WTC11 (cell line): Measurements from ENCODE around the gene GLIPR1L2. TPM values are rescaled to one million over a fixed set of nuclear protein-coding genes. Genes with fewer than 3 reads are reported as not detected.

ENCODE experiments used
- ATAC-seq: fragments of 200-7000 bp; cut with Tn5 transposase; 2 replicates; pipeline ENCODE4 v1.10.0; 2021; ENCODE audit warnings: mild to moderate bottlenecking, moderate library complexity
- CTCF ChIA-PET: fragments of 300-600 bp; sonication (Branson Sonifier 250); formaldehyde crosslinking; loops from one replicate; lab custom pipeline; 2021; ENCODE audit warnings: antibody characterized with exemption; lab: Charles Lee
- POLR2A ChIA-PET: fragments of 350-600 bp; sonication (Branson Sonifier 250); formaldehyde crosslinking; loops from one replicate; lab custom pipeline; 2021; ENCODE audit warnings: antibody characterized with exemption; lab: Charles Lee
- DNase-seq: peaks from one replicate; pipeline ENCODE4 v3.0.0; 2021; ENCODE audit warnings: low spot score
- H3K27ac Mint-ChIP-seq: 2 replicates; pipeline ENCODE4 v1.8.0; 2021; ENCODE audit warnings: mixed read lengths
- H3K27me3 Mint-ChIP-seq: 2 replicates; pipeline ENCODE4 v1.8.0; 2021; ENCODE audit warnings: low read depth, mild to moderate bottlenecking, moderate library complexity, mixed read lengths
- H3K36me3 Mint-ChIP-seq: 2 replicates; pipeline ENCODE4 v1.8.0; 2021; ENCODE audit warnings: mixed read lengths
- H3K4me1 Mint-ChIP-seq: 2 replicates; pipeline ENCODE4 v1.8.0; 2022; ENCODE audit warnings: mixed read lengths
- H3K4me3 Mint-ChIP-seq: 2 replicates; pipeline ENCODE4 v1.8.0; 2021; ENCODE audit warnings: mild to moderate bottlenecking, moderate library complexity, mixed read lengths
- H3K9me3 Mint-ChIP-seq: 2 replicates; pipeline ENCODE4 v1.8.0; 2021; ENCODE audit warnings: mixed read lengths
- AFF4 ChIP-seq: sonication (generic); formaldehyde crosslinking; IDR thresholded peaks from 2 replicates; pipeline ENCODE4 v1.8.1; 2023; ENCODE audit warnings: mild to moderate bottlenecking, missing genetic modification reagents, borderline replicate concordance
- CTCF ChIP-seq: fragments of 200-600 bp; IDR thresholded peaks from 2 replicates; pipeline ENCODE4 v1.8.0; 2022; ENCODE audit warnings: antibody characterized with exemption
- ELF4 ChIP-seq: sonication (generic); formaldehyde crosslinking; IDR thresholded peaks from 2 replicates; pipeline ENCODE4 v1.8.1; 2022; ENCODE audit warnings: low read depth, mild to moderate bottlenecking, moderate library complexity, missing genetic modification reagents
- FOXK1 ChIP-seq: sonication (generic); formaldehyde crosslinking; IDR thresholded peaks from 2 replicates; pipeline ENCODE4 v1.8.0; 2022; ENCODE audit warnings: mild to moderate bottlenecking, moderate library complexity, missing genetic modification reagents
- IRF2 ChIP-seq: sonication (generic); formaldehyde crosslinking; IDR thresholded peaks from 2 replicates; pipeline ENCODE4 v1.8.0; 2022; ENCODE audit warnings: low read depth, missing genetic modification reagents, borderline replicate concordance
- JAZF1 ChIP-seq: fragments of 250-450 bp; sonication (Bioruptor Pico); IDR thresholded peaks from 2 replicates; pipeline ENCODE4 v1.9.0; 2021; ENCODE audit warnings: moderate library complexity, mild to moderate bottlenecking, inconsistent platforms
- JUN ChIP-seq: sonication (generic); formaldehyde crosslinking; IDR thresholded peaks from 2 replicates; pipeline ENCODE4 v1.8.0; 2023; ENCODE audit warnings: mild to moderate bottlenecking, missing genetic modification reagents
- NFE2L1 ChIP-seq: sonication (generic); formaldehyde crosslinking; IDR thresholded peaks from 2 replicates; pipeline ENCODE4 v1.8.1; 2023; ENCODE audit warnings: missing genetic modification reagents
- NR2C2 ChIP-seq: sonication (generic); formaldehyde crosslinking; IDR thresholded peaks from 2 replicates; pipeline ENCODE4 v1.8.0; 2022; ENCODE audit warnings: mild to moderate bottlenecking, missing genetic modification reagents
- SMAD3 ChIP-seq: sonication (generic); formaldehyde crosslinking; IDR thresholded peaks from 2 replicates; pipeline ENCODE4 v1.8.0; 2022; ENCODE audit warnings: missing genetic modification reagents, mild to moderate bottlenecking, borderline replicate concordance
- STAT6 ChIP-seq: sonication (generic); formaldehyde crosslinking; conservative IDR thresholded peaks from 2 replicates; pipeline ENCODE4 v1.8.1; 2023; ENCODE audit warnings: mild to moderate bottlenecking, low read depth, missing genetic modification reagents, moderate library complexity
- TEAD1 ChIP-seq: sonication (generic); formaldehyde crosslinking; IDR thresholded peaks from 2 replicates; pipeline ENCODE4 v1.8.0; 2022; ENCODE audit warnings: mild to moderate bottlenecking, missing genetic modification reagents
- ZNF121 ChIP-seq: sonication (generic); formaldehyde crosslinking; IDR thresholded peaks from 2 replicates; pipeline ENCODE4 v1.8.0; 2023; ENCODE audit warnings: missing genetic modification reagents
- ZNF416 ChIP-seq: fragments of 250-450 bp; sonication (Bioruptor Pico); IDR thresholded peaks from 2 replicates; pipeline ENCODE4 v1.9.0; 2021; ENCODE audit warnings: mild to moderate bottlenecking, inconsistent platforms
- ZSCAN18 ChIP-seq: fragments of 250-450 bp; sonication (Bioruptor Pico); IDR thresholded peaks from 2 replicates; pipeline ENCODE4 v2.1.2; 2022; ENCODE audit warnings: mild to moderate bottlenecking, moderate library complexity
- total RNA-seq: library from RNA; stranded (reverse); gene quantifications from 3 replicates; pipeline ENCODE4 v1.2.3, GENCODE V29; 2021
- TF ChIP-seq, protein P1 (sequence below): sonication (generic); formaldehyde crosslinking; IDR thresholded peaks from 2 replicates; pipeline ENCODE4 v1.8.0; 2022; ENCODE audit warnings: mild to moderate bottlenecking, missing genetic modification reagents

GLIPR1L2 gene
- total RNA-seq, 1 experiment from 2014 or later: not detected

DNA sequence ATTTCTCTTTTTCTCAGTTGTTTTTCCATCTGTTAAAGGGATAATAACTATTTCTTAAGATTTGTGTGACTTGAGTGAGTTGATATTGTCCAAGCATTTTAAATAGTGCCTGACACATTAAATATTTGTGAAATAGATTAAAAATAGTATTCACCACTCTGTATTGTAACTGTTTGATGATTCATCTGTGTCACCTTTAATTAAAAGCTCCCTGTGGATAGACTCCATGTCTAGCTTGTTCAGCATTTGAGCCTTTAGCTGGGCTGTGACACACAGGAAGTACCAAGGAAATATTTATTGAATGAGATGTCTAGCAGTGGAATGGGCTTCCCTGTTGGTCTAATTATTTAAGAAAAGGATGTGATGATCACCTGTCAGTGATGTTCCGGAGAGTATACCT lies 1.8 kb upstream of the GLIPR1L2 start:
- H3K27me3 Mint-ChIP-seq: no peaks in the 10 kb centered on the region
- peaks cover 6% of the 10 kb centered on the region; the same call in 1 of the 2 replicates for H3K9me3 Mint-ChIP-seq
- peaks cover 20% of the 10 kb centered on the region for H3K4me1 Mint-ChIP-seq
- peaks cover 8% of the 10 kb centered on the region; the same call in 1 of the 2 replicates for H3K36me3 Mint-ChIP-seq
- no peak overlapping the region for H3K4me3 Mint-ChIP-seq
- no peak overlapping the region for H3K27ac Mint-ChIP-seq
- ATAC-seq: no peak
- no peak for DNase-seq
- no peak for TF ChIP-seq ZSCAN18 (CRISPR knock-in tag)
- CTCF ChIA-PET: no interaction called here
- POLR2A ChIA-PET: no interaction called here

DNA sequence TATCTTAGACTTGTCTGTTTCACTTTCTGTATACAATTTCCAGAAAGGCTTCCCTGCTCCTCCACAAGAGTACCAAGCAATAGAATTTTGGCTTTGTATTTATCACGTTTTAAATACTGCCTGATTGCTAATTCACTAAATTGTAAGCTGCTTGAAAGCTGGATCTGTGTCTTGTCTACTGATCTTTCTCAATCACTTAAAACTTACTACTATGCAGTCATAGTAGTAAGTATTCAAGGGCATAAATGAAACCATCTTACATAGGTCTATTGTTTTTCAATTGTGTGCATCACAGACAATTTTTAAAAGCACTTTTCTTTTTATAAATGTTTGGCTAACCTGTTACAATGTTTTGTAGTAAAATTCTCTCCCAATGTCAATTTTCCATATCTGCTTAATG lies 1.2 kb upstream of the GLIPR1L2 start:
- Mint-ChIP-seq H3K27ac (no peak overlapping the region), H3K4me3 (peak overlapping the region; percentile 70; the same call in 1 of the 2 replicates), H3K4me1 (peaks cover 20% of the 10 kb centered on the region), H3K27me3 (no peaks in the 10 kb centered on the region), H3K9me3 (peaks cover 6% of the 10 kb centered on the region; the same call in 1 of the 2 replicates), H3K36me3 (peaks cover 8% of the 10 kb centered on the region; the same call in 1 of the 2 replicates)
- DNase-seq: no peak
- no peak for ATAC-seq
- ChIA-PET CTCF (interaction anchor here (0.6 kb wide), 1 partner anchor 587 kb away, joined by 3 read pairs; no protein-coding TSS in a partner anchor), POLR2A (no interaction called here)
- TF ChIP-seq ELF4: no peak
- TF ChIP-seq AFF4 (CRISPR knock-in tag): no peak

- ATAC-seq: no peak
- ChIA-PET POLR2A (interaction anchor here (0.6 kb wide), 1 partner anchor 86 kb away, joined by 3 read pairs; no protein-coding TSS in a partner anchor), CTCF (interaction anchor here (0.6 to 2.0 kb wide), 24 partner anchors 12 to 1388 kb away, joined by 3 to 40 read pairs (median 5); partner anchors contain the start of genes CAPS2, GLIPR1L1 and PHLDA1)
- TF ChIP-seq NR2C2 (no peak), ZNF416 (CRISPR knock-in tag) (no peak), IRF2 (CRISPR knock-in tag) (no peak), STAT6 (CRISPR knock-in tag) (no peak), JUN (CRISPR knock-in tag) (no peak), CTCF (no peak), NFE2L1 (CRISPR knock-in tag) (no peak), ZNF121 (CRISPR knock-in tag) (no peak), FOXK1 (CRISPR knock-in tag) (no peak), SMAD3 (CRISPR knock-in tag) (no peak), JAZF1 (CRISPR knock-in tag) (no peak), ZSCAN18 (CRISPR knock-in tag) (no peak), TEAD1 (CRISPR knock-in tag) (no peak)
- TF ChIP-seq, protein P1, sequence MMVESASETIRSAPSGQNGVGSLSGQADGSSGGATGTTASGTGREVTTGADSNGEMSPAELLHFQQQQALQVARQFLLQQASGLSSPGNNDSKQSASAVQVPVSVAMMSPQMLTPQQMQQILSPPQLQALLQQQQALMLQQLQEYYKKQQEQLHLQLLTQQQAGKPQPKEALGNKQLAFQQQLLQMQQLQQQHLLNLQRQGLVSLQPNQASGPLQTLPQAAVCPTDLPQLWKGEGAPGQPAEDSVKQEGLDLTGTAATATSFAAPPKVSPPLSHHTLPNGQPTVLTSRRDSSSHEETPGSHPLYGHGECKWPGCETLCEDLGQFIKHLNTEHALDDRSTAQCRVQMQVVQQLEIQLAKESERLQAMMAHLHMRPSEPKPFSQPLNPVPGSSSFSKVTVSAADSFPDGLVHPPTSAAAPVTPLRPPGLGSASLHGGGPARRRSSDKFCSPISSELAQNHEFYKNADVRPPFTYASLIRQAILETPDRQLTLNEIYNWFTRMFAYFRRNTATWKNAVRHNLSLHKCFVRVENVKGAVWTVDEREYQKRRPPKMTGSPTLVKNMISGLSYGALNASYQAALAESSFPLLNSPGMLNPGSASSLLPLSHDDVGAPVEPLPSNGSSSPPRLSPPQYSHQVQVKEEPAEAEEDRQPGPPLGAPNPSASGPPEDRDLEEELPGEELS (CRISPR knock-in tag): no peak
These were observed 562 bp upstream of the GLIPR1L2 start for GRCh38 chr12:75390156-75390898.

More at GRCh38 chr12:75390156-75390898, 562 bp upstream of the GLIPR1L2 start:
- Mint-ChIP-seq H3K27ac (peak overlapping the region; percentile 70; the same call in 1 of the 2 replicates), H3K4me1 (peaks cover 20% of the 10 kb centered on the region), H3K36me3 (peaks cover 7% of the 10 kb centered on the region; the same call in 1 of the 2 replicates), H3K4me3 (peak overlapping the region; percentile 70), H3K9me3 (peaks cover 6% of the 10 kb centered on the region; the same call in 1 of the 2 replicates), H3K27me3 (no peaks in the 10 kb centered on the region)
- no peak for DNase-seq
